ENCODE results near the gene CDC42BPB.

The CDC42BPB gene

DNA sequence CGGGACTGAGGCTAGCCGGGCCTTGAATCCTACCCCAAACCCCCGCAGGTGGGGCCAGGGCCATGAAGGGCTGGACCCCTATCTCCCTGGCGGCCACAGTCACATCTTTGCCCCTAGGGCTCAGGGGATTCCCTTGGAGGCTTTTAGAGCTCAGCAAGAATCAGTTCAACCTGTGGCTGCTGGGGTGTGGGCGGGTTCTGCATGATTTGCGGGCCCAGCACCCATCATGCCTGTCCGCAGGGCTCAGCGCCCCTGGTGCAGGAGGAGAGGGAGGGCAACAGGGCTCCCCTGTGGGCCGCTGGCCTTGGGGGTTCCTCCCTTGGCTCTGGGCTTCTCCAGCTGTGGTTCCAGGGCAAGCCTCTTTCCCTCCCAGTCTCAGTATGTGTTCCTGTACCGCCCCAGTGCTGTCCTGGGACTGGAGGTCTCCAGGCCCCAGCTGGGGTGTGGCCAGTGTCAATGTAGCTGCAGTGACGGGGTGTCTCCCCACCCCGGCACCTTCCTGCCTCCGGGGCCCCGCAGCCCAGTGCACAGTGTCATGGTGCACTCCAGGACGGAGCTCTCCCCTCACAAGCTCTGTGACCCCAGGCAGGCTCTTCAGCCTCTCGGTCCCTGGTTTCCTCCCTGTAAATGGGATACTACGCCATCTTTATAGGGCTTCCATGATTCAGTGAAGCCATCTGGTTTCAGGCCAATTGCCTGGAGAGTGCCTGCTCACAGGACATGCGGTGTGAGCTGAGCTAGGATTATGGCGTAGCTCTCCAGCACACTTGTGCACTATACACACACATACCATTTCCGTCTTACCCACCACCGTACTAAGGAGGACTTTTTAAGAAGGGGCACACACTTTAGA, 16.8 kb upstream of the CDC42BPB start:
- no peak for DNase-seq (ENCODE audit: low read depth)

DNA sequence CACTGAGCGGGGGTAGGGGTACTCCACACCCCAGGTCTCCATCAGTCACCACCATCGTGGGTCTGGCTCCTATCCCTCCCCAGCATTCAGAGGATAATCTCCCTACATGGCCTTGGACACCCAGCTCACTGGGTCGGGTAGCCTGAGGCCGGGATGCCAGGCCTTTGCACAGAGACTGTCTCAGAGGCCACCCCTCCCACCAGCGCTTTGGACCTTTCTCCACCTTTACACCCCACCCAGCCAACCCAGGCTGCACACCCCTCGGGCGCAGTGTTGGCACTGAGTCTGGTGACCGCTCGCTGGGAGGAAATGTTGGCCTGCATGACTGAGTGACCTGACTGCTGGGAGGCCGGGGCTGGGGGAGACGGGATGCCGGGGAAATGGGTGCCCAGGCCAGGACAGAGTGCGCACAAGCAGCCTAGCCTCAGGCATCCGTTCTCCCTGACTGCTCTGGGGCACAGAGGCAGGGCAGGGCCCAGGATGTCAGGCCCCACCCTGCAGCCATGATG, 16.1 kb upstream of the CDC42BPB start:
- no peak for DNase-seq (ENCODE audit: low read depth)

DNA sequence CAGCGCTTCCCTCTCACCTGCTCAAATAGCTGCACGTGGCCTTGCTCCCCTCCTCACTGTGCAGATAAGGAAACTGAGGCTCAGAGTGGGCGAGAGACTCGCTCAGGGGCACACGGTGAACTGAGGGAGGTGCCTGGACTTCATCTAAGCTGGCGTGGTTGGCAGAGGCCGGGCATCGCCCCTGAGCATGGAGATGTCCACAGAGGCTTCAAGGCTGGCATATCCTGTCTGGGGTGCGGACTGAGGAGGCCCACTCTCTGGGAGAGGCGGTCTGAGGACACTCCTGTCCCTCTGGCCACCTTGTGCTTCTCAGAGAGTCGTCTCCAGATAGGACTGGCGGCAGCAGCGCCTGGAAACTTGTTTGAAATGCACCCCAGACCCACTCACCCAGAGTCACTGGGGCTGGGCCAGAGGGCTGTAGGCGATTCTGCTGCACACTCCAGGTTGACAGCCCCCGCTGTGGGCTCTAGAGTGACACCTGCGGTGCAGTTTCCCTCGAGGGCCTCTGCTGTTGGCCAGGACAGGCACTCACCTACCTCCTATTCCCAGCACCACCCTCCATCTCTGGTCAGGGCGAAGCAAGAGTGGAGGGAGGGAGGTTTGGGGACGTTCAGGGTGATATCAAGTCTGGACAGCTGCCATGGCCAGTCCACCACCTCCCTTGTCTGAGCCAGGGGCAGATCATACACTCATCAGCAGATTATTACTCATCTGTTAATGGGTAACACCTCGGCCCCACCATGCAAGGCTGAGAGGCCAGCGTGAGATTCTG, 15.4 kb upstream of the CDC42BPB start:
- no peak for DNase-seq (ENCODE audit: low read depth)

DNA sequence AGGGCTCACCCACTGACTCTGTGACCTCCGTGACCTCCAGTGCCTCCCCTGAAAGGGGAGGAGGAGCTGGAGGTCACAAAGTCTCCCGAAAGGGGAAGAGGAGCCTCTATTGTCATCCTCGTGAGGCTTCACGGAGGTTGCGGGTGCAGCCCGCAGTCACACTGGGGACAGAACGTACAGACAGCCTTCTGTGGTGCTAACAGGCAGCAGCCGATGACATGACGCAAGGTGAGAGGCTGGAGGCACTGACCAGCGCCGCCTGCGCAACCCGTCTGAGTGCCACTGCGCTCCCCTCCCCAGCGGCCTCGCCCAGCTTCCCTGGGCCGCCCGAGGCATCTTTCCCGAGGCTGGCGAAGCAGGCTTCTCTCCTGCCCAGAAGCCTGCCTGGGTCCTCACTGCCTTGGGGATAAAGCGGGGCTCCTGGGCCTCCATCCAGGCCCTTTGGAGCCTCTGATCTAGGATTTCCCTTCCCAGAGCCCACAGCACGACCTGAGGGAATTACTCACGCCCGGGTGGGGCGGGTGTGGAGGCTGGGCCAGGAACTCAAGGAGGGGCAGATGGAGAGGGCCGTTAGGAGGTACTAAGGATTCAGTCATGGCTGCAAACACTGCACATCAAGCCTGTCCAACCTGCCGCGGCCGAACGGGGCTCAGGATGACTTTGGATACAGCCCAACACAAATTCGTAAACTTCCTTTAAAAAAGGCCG, 14.3 kb upstream of the CDC42BPB start:
- DNase-seq (ENCODE audit: low read depth) = no peak

DNA sequence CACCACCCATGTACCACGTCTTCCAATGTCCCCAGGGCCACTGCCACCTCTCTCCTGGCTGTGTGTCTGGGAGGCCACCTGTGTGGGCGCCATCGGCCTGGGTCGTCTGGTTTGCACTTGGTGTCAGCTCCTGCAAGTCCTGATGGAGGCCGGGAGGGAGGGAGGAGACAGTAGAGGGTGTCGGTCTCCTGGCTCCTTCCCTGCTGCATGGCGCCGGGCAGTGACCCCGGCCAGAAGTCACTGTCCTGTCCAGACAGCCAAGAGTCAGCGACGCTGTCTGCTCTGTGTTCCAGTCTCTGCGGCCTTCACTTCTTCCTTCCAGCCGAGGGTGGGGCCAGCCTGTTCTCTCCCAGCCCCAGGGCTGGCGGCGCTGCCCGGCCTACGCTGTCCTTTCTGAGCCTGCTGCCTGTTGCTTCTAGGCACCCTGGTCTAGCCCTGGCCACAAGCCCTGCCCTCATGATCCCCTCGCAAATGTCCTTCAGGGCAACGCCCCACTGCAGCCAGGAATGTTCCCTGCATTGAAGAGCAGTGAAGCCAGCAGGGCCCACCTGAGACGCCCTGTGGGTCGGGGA, 13.7 kb upstream of the CDC42BPB start:
- DNase-seq (ENCODE audit: low read depth) = no peak

DNA sequence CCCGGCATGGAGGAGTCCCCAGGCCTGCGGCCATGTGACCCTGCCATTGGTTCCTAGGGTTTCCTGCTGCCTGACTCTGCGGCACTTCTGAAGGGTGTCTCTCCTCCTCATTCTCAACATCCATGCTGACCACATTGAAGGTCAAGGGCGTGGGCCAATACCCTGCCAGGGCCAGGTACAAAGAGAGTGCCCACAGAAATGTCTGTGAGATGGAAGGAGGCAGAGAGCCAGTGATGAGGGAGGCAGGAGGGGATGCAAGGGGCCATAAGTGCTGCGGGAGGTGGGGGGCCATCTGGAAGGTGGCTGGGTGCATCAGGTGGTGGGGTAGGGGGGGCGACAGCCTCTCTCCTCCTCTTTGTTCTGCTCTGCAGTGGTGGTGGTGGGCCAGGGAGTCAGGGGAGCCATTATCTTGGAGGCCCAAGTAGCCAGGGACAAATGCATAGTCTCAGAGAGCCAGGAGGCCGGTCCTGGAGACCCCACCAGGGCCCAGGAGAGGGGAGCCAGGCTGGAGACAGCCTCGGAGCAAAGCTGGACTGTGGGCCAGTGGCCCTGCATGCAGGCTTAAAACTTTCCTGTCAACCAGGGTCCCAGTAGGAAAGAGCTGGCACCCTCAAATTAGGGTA, 13.0 kb upstream of the CDC42BPB start:
- no peak for DNase-seq (ENCODE audit: low read depth)

DNA sequence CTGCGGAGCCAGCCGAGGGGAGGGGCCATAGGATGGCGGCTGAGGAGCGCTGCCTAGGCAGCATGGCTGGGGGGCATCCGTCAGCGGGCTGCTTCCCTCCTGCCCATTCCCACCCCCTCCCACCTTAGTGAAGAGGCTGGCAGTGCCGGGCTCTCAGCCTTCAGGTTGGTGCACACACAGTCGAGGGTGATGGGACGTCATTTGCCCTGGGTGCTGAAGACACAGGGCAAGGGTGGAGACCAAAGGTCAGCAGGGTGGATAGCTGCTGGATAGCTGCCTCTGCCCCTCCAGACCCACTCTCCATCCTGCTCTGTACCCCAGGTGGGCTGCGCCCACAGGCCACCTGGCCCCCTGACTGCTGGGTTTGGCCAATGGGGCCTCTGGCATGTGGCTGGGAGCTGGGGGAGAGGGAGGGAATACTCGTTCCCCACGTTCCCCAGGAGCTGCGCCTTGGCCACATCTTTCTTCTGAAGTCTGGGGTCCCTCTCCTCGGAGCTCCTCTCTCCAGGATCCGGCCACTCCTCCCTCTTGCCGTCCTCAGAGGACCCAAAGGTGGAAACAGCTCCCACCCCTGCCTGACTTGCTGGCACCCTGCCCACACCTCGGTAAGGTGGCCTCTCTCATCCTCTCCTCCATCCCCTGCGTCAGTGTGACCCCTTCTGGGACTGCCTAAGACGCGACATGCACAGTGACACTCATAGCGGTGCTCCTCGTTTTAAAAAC, 11.2 kb upstream of the CDC42BPB start:
- DNase-seq (ENCODE audit: low read depth) = no peak

DNA sequence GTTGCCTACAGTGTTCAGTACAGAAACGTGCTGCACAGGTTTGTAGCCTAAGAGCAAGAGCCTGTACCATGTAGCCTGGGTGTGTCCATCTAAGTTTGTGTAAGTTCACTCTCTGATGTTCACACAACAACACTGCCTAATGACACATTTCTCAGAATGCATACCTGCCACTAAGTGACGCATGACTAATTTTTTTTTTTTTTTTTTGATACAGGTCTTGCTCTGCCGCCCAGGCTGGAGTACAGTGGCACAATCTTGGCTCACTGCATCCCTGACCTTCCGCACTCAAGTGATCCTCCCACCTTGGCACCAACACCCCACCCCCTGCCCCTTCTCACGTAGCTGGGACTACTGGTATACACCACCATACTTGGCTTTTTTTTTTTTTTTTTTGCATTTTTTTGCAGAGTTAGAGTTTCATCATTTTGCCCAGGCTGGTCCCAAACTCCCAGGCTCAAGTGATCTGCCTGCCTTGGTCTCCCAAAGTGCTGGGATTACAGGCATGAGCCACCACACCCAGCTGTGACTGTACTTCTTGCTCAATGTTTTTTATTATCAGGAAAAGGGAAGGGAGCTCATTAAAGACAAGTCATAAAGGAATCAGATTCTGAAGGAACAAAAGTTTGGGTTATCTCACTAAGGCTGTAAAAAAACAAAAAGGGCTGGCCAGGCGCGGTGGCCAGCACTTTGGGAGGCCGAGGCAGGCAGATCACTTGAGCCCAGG, 10.0 kb upstream of the CDC42BPB start:
- peak; percentile 75 for DNase-seq (ENCODE audit: low read depth)

DNA sequence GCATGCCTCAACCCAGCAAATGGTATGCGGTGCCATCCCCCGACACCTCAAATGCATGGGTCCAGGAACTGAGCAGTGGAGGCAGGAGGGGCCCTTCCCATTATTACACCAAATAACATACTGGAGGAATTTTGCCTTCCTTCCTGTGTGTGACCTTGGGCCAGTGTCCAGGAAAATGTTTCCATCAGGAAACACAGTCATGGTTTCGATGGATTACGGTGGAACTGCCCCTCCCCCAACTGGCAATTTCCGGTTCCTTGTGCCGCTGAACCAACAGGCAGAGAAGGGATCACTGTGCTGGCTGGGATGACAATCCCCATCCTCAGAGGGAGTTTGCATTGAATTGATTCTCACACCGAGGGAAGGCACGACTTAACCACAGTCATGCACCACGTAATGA, 9.1 kb upstream of the CDC42BPB start:
- no peak for DNase-seq (ENCODE audit: low read depth)

DNA sequence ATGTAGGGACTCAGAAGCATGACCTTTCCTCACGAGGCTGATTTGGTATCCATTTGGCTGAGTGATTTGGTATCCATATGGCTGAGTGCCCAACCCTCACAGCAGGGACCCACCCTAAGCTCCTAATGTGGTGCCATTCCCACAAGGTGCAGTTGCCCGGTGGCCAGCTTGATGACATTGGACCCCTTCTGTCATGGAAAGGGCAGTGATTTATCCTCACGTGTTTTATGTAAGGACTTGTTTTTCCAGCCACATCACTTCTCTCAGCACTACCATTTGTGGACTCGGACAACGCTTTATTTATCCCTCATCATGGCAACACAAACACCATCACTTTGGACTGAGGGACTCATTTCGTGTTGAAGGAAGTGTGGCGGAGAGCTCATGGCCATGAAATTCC, 8.5 kb upstream of the CDC42BPB start:
- no peak for DNase-seq (ENCODE audit: low read depth)

DNA sequence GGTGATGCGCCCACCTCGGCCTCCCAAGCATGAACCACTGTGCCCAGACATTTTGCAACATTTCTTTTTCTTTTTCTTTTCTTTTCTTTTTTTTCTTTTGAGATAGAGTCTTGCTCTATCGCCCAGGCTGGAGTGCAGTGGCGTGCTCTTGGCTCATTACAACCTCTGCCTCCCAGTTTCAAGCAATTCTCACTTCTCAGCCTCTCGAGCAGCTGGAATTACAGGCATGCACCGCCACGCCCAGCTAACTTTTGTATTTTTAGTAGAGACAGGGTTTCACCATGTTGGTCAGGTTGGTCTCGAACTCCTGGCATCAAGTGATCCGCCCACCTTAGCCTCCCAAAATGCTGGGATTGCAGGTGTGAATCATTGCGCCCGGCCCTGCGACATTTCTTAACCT, 7.6 kb upstream of the CDC42BPB start:
- no peak for DNase-seq (ENCODE audit: low read depth)

DNA sequence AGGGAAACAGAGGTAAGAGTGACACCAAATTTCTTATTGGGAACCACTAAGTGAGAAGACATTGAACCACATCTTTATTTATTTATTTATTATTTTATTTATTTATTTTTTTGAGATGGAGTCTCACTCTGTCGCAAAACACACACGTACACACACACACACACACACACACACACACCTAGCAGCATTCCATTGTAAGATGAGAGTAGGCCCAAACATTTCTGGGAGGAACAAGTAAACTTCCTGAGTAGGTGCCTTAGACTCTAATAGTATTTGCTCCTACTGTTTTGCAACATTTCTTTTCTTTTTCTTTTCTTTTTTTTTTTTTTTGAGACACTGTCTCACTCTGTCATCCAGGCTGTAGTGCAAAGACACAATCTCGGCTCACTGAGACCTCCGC, 7.1 kb upstream of the CDC42BPB start:
- no peak for DNase-seq (ENCODE audit: low read depth)

DNA sequence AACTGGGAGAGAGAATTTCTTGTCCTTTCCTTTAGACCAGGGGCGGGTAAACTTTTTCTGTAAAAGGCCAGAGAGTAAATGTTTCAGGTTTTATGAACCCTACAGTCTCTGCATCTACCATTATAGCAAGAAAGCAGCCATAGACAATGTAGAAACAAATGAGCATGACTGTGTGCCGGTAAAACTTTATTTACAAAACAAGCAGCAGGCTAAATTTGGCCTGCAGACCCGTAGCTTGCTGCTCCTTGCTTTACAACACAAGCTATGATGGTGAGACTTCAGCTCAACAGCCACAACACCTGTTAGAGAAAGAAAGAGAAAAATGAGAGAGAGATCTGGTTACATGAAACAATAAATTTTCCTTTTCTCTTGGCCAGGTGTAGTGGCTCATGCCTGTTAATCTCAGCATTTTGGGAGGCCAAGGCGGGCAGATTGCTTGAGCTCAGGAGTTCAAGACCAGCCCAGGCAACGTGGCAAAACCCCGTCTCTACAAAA, 4.2 kb upstream of the CDC42BPB start:
- DNase-seq (ENCODE audit: low read depth) = no peak

DNA sequence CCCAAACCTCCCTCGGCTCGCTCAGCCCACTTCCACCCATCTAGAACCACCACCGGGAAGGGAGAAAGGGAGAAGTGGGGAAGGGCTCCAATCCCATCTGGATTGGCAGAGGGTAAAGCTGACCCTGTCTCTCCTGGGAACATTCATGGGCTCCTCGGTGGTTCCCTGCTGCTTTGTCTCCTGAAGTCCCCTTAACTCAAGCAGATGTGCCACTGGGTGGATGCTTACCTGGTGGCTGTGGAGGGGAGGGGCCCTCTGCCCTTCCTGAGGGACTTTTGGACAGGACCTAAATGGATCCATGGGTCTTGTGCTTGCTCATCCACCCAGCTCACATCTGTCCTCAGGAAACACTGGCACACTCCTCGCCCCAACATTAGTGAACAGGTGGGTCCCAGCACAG, 2.2 kb upstream of the CDC42BPB start:
- no peak for DNase-seq (ENCODE audit: low read depth)

DNA sequence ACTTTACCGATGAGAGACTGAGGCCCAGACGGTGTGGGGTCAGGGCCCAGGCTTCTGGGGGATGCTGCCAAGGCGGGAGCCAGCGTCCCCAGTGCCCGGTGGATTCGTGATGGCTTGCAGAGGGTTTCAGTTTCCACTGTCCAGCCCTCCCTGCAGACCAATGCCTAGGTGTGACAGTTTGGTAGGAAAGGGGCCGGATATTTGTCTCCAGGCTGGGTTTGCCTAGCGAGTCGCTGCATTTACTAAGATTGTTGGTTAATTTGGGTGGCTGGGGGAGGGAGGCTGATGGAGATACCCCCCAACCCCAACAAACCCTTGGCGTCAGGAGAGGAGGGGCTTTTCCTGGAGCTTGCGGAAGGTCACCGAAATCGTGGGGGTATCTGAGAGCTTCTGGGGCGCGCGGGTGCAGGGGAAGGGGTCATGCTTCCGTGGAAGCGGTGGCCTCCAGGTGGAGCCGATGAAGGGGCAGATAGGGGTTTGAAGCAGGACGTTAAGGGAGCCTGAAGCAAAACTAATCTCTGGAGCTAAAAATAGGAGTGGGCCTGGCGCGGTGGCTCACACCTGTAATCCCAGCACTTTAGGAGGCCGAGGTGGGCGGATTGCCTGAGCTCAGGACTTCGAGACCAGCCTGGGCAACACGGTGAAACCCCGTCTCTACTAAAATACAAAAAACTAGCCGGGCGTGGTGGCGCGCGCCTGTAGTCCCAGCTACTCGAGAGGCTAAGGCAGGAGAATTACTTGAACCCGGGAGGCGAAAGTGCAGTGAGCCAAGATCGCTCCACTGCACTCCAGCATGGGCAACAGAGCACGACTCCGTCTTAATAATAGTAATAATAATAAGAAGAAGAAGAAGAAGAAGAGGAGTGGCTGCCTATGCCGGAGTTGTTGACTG, 1.1 kb upstream of the CDC42BPB start:
- no peak for DNase-seq (ENCODE audit: low read depth)

DNA sequence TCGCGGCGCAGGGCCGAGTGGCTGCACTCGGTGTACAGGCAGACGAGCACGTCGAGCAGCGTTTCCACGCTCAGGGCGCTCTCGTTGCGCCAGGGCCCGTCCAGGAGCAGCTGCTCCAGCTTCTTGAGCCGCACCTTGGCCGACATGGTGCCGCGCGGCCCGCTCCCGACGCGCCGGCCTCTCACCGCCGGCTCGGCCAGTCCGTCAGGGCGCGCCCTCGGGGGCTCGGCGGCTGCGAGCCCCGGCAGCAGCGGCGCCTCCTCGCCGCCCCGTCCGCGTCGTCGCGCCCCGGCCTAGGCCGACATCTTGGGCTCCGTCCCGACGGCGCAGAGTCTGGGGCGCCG, 349 bp downstream of the CDC42BPB start:
- no peak for DNase-seq (ENCODE audit: low read depth)

DNA sequence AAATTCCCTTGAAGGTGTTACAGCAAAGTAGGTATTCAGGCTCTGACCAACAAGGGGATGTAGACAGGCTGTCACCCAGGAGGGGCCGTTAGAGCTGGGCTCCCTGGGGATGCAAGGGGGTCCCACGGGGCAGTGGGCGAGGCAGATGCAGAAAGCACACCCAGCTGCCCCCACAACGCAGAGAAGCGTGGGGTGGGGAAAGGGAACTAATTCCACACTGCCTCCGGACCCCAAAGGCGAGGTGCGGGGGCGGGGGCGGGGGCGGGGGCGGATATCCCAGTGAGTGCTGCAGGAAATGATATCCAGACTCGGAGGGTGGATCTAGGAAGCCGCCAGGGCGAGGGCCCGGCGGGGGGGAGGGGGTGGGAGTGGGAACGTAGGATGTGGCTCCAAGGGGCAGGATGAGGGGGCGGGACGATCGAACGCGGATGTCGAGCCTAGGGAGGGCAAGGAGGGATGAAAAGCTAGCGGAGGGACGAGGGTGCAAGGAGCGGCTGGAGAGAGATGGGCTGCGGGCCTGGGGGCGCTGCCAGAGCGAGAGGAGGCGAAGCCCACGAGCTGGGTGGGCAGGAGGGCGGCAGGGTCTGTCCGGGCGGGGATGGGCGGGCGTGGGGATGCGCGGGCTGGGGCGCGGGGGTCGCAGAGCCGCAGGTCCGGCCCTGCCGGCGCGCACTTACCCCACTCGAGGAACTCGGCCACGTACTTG, 874 bp downstream of the CDC42BPB start:
- peak; percentile 66 for DNase-seq (ENCODE audit: low read depth)

DNA sequence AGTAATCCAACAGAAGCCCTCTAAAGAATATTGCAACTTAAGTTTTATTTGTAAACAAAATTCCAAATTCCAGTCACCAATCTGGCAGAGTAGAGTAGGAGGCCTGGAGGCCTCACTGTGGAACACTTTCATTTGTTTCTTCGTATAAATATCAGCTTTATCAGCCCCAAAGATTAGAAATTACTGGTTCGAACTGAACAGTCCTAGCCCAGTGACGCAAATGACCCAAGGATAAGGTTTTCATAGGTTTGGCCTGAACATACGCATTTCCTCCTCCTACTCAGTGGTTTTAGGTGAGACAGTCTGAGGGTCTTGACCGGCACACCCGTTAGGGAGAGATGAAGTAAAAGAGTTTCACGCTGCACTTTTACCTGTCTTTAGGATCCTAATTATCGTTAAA, 1.7 kb downstream of the CDC42BPB start:
- DNase-seq (ENCODE audit: low read depth) = peak; percentile 8

DNA sequence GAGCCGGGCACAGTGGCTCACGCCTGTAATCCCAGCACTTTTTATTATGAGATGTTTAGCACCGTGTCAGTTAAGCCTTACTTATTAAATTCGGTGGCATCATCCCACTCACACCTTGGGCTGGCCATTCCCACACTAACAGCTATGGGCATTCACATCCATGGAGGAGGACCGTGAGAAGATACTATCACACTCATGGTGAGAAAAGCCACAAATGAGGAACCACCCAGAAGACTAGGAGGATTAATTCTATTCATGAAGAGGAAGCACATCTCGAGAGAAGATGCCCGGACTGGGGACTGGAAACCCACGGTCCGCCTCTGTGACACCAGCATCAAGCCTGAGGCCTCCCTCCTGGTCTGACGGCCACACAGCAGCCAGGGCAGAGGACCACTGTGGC, 4.9 kb downstream of the CDC42BPB start:
- DNase-seq (ENCODE audit: low read depth) = no peak
